Neural progenitor cell (in vitro differentiated cells): ENCODE data around the gene HS6ST3. TPM values are rescaled to one million over a fixed set of nuclear protein-coding genes. Genes with fewer than 3 reads are reported as not detected.

Experiments used
- DNase-seq: peaks from one replicate; pipeline ENCODE4 v3.0.0-alpha.2; 2016; ENCODE audit warnings: low spot score
- H2AFZ ChIP-seq: fragments of 200-600 bp; sonication (generic); replicated peaks from 2 replicates; pipeline ENCODE4 v1.6.1; 2016; ENCODE audit warnings: antibody characterized with exemption
- H3F3A ChIP-seq: fragments of 200-600 bp; sonication (generic); 2 replicates; pipeline ENCODE4 v1.6.1; 2016; ENCODE audit warnings: antibody characterized with exemption, low read depth
- H3K27ac ChIP-seq: fragments of 200-600 bp; sonication (generic); 2 replicates; pipeline ENCODE4 v1.5.1; 2016; ENCODE audit warnings: mild to moderate bottlenecking
- H3K27me3 ChIP-seq: fragments of 200-600 bp; sonication (generic); 2 replicates; pipeline ENCODE4 v1.6.1; 2016; ENCODE audit warnings: mild to moderate bottlenecking, moderate library complexity
- H3K36me3 ChIP-seq: fragments of 200-600 bp; sonication (generic); 2 replicates; pipeline ENCODE4 v1.5.1; 2016
- H3K4me1 ChIP-seq: fragments of 200-600 bp; sonication (generic); 2 replicates; pipeline ENCODE4 v1.6.1; 2016; ENCODE audit warnings: mixed run types
- H3K4me2 ChIP-seq: fragments of 200-600 bp; sonication (generic); 2 replicates; pipeline ENCODE4 v1.6.1; 2016
- H3K4me3 ChIP-seq: fragments of 200-600 bp; sonication (generic); 2 replicates; pipeline ENCODE4 v1.5.1; 2016
- H3K79me2 ChIP-seq: fragments of 200-600 bp; sonication (generic); 2 replicates; pipeline ENCODE4 v1.6.1; 2016; ENCODE audit warnings: low read depth
- H3K9ac ChIP-seq: fragments of 200-600 bp; sonication (generic); 2 replicates; pipeline ENCODE4 v1.6.1; 2016
- H3K9me3 ChIP-seq: fragments of 200-600 bp; sonication (generic); 2 replicates; pipeline ENCODE4 v1.5.1; 2016; ENCODE audit warnings: low read depth
- H4K20me1 ChIP-seq: fragments of 200-600 bp; sonication (generic); 2 replicates; pipeline ENCODE4 v1.6.1; 2016; ENCODE audit warnings: low read depth
- H3K27ac Mint-ChIP-seq: 3 replicates; pipeline ENCODE4 v1.8.0; 2021; ENCODE audit warnings: mixed read lengths
- H3K27me3 Mint-ChIP-seq: 2 replicates; pipeline ENCODE4 v1.8.0; 2022; ENCODE audit warnings: low read depth, mild to moderate bottlenecking, inconsistent platforms, moderate library complexity, mixed read lengths; ENCODE audit not compliant: insufficient read depth
- H3K36me3 Mint-ChIP-seq: 3 replicates; pipeline ENCODE4 v1.8.0; 2021; ENCODE audit warnings: mixed read lengths
- H3K4me1 Mint-ChIP-seq: 3 replicates; pipeline ENCODE4 v1.8.0; 2021; ENCODE audit warnings: mixed read lengths
- H3K4me3 Mint-ChIP-seq: 3 replicates; pipeline ENCODE4 v1.8.0; 2021; ENCODE audit warnings: mild to moderate bottlenecking, moderate library complexity, mixed read lengths
- H3K9me3 Mint-ChIP-seq: 3 replicates; pipeline ENCODE4 v1.8.0; 2020; ENCODE audit warnings: mixed read lengths
- EZH2 ChIP-seq: fragments of 200-600 bp; sonication (generic); IDR thresholded peaks from 2 replicates; pipeline ENCODE4 v1.6.1; 2017; ENCODE audit warnings: antibody characterized with exemption, mild to moderate bottlenecking, moderate library complexity
- EZH2phosphoT487 ChIP-seq: fragments of 200-600 bp; sonication (generic); IDR thresholded peaks from 2 replicates; pipeline ENCODE4 v1.6.1; 2017; ENCODE audit warnings: antibody characterized with exemption
- total RNA-seq: library from RNA; depleted of rRNA; stranded (reverse); fragments of >200 nt; gene quantifications from 2 replicates; pipeline ENCODE4 v1.2.3, GENCODE V29; 2015; ENCODE audit warnings: low replicate concordance
- TF ChIP-seq, protein P1 (sequence below): fragments of 200-600 bp; sonication (generic); IDR thresholded peaks from 2 replicates; pipeline ENCODE4 v1.5.1; 2017; ENCODE audit warnings: antibody characterized with exemption, mild to moderate bottlenecking

Gene HS6ST3
- total RNA-seq, 1 donor from 2014 or later = 0.39 TPM

DNA sequence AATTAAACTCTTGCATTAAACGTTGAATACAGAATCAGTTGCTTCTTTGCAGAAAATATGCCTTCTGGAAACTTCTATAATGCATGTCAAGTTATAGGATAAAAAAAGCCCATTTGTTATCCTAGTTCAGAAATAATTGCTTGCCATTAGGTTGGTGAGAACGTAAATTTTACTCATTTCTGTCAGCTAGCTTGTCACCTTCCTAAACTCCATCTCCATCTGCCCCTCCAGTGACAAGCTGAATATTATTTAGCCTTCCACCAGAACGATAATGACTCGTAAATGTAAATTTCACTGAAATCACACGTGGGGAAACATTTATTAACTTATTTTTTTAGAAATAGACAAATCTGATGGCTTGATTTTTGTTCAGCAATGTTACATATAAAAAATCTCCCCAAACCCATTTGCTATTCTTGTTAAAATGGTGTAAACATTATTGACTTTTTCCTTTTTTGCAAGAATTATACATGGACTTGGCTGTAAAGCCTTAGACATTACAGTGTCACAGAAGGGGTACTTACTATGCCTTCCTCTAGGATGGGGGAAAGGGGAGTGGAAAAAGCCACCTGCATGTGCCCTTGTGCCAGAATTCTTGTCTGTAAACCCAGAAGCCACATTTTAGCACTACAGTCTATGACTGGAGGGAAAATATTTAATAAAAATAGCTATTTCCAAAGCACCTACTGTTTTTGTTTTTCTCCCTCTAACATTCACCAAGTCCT lies 577.5 kb downstream of the HS6ST3 start:
- DNase-seq = no peak
- Histone ChIP-seq H3F3A (no peaks in the 10 kb centered on the region), H3K9me3 (no peaks in the 10 kb centered on the region), H4K20me1 (no peaks in the 10 kb centered on the region), H2AFZ (no peak overlapping the region), H3K4me2 (no peak overlapping the region), H3K79me2 (no peaks in the 10 kb centered on the region), H3K9ac (no peak overlapping the region), H3K27me3 (no peaks in the 10 kb centered on the region), H3K36me3 (no peaks in the 10 kb centered on the region), H3K4me3 (no peak overlapping the region), H3K27ac (no peak overlapping the region), H3K4me1 (no peaks in the 10 kb centered on the region)
- peaks cover under 1% of the 10 kb centered on the region for H3K9me3 Mint-ChIP-seq
- no peak overlapping the region for H3K4me3 Mint-ChIP-seq
- H3K4me1 Mint-ChIP-seq = no peaks in the 10 kb centered on the region
- H3K27ac Mint-ChIP-seq = no peak overlapping the region
- TF ChIP-seq, protein P1, sequence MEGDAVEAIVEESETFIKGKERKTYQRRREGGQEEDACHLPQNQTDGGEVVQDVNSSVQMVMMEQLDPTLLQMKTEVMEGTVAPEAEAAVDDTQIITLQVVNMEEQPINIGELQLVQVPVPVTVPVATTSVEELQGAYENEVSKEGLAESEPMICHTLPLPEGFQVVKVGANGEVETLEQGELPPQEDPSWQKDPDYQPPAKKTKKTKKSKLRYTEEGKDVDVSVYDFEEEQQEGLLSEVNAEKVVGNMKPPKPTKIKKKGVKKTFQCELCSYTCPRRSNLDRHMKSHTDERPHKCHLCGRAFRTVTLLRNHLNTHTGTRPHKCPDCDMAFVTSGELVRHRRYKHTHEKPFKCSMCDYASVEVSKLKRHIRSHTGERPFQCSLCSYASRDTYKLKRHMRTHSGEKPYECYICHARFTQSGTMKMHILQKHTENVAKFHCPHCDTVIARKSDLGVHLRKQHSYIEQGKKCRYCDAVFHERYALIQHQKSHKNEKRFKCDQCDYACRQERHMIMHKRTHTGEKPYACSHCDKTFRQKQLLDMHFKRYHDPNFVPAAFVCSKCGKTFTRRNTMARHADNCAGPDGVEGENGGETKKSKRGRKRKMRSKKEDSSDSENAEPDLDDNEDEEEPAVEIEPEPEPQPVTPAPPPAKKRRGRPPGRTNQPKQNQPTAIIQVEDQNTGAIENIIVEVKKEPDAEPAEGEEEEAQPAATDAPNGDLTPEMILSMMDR = no peak
- no peak for TF ChIP-seq EZH2
- no peak for TF ChIP-seq EZH2phosphoT487
- H3K36me3 Mint-ChIP-seq = no peaks in the 10 kb centered on the region
- no peaks in the 10 kb centered on the region for H3K27me3 Mint-ChIP-seq

DNA sequence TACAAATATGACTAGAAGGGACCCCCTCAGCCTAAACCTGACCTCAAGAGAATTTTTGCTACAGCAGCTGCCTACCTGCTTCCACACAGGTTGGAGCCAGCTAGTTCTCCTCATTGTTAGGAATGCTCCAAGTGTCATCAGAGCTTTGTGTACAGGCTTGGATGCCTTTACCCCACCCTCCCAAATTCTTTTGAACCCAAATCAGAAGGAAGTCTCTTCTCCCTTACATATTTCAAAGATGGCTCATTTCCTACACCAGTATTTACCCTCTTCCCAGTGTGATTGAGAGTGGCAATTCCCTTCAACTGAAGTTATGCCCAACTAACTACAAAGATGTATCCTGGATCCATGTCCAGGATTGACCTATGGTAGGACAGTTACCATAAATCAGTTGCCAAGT lies 581.2 kb downstream of the HS6ST3 start:
- no peaks in the 10 kb centered on the region for H3K27me3 Mint-ChIP-seq

DNA sequence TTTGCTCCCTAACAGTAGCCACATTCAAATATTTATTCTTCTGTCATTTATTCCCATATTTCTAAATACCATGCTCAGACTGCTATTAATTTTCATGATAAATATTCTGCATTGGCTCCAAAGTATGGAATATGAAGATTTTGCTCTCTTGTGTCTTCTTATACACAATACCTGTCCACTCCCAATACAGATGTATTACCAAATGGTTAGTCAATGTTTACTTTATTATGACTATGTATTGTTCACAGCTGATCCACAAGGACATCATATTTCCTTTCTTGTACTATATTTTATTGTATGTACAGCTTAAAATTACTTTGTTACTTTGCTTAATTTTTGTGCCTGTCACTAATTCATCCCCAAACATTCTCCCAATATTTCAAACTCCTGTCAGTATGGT lies 582.1 kb downstream of the HS6ST3 start:
- Histone ChIP-seq H3K36me3 (no peaks in the 10 kb centered on the region), H3K4me3 (no peak overlapping the region), H3F3A (no peaks in the 10 kb centered on the region), H3K4me2 (no peak overlapping the region), H3K9me3 (no peaks in the 10 kb centered on the region), H2AFZ (no peak overlapping the region), H3K4me1 (no peaks in the 10 kb centered on the region), H3K27me3 (no peaks in the 10 kb centered on the region), H4K20me1 (no peaks in the 10 kb centered on the region), H3K9ac (no peak overlapping the region), H3K27ac (no peak overlapping the region), H3K79me2 (no peaks in the 10 kb centered on the region)
- no peak overlapping the region for H3K4me3 Mint-ChIP-seq
- no peak for DNase-seq
- no peaks in the 10 kb centered on the region for H3K4me1 Mint-ChIP-seq
- TF ChIP-seq EZH2 = no peak
- TF ChIP-seq EZH2phosphoT487 = no peak
- H3K9me3 Mint-ChIP-seq = no peaks in the 10 kb centered on the region
- H3K36me3 Mint-ChIP-seq = no peaks in the 10 kb centered on the region
- H3K27ac Mint-ChIP-seq = no peak overlapping the region
- no peaks in the 10 kb centered on the region for H3K27me3 Mint-ChIP-seq

More for the DNA sequence above, 581.2 kb downstream of the HS6ST3 start:
- Histone ChIP-seq H3K36me3 (no peaks in the 10 kb centered on the region), H3K9me3 (no peaks in the 10 kb centered on the region), H3K79me2 (no peaks in the 10 kb centered on the region), H3K27ac (no peak overlapping the region), H3K27me3 (no peaks in the 10 kb centered on the region), H3K4me3 (no peak overlapping the region), H2AFZ (no peak overlapping the region), H4K20me1 (no peaks in the 10 kb centered on the region), H3K4me1 (no peaks in the 10 kb centered on the region), H3K4me2 (no peak overlapping the region), H3K9ac (no peak overlapping the region), H3F3A (no peaks in the 10 kb centered on the region)
- no peak overlapping the region for H3K27ac Mint-ChIP-seq
- TF ChIP-seq, protein P1 = no peak
- TF ChIP-seq EZH2 (no peak), EZH2phosphoT487 (no peak)
- H3K4me1 Mint-ChIP-seq = no peaks in the 10 kb centered on the region
- H3K9me3 Mint-ChIP-seq = no peaks in the 10 kb centered on the region
- no peak overlapping the region for H3K4me3 Mint-ChIP-seq
- no peak for DNase-seq
- H3K36me3 Mint-ChIP-seq = no peaks in the 10 kb centered on the region

DNA sequence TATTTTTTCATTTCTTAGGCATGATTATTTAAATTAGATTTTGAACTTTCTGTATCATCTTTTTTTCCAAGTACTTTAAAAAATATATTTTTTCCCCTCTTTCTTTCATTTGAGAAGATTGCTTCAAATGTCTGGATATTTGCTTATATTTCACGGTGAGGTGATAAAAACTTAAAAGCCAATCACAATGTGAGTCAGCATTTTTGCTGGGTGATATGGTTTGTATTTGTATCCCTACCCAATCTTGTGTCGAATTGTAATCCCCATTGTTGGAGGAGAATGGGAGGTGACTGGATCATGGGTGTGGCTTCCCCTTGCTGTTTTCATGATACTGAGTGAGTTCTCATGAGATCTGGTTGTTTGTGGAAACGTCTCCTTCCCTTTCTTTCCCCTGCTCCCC lies 583.9 kb downstream of the HS6ST3 start:
- H3K27me3 ChIP-seq = no peaks in the 10 kb centered on the region
- H3K9ac ChIP-seq = no peak overlapping the region
- no peaks in the 10 kb centered on the region for H3K4me1 ChIP-seq
- H3K9me3 ChIP-seq = no peaks in the 10 kb centered on the region
- no peaks in the 10 kb centered on the region for H3K36me3 Mint-ChIP-seq
- no peaks in the 10 kb centered on the region for H3K27me3 Mint-ChIP-seq
- TF ChIP-seq EZH2phosphoT487 = no peak
- no peak for TF ChIP-seq EZH2
- TF ChIP-seq, protein P1 = no peak
- H4K20me1 ChIP-seq = no peaks in the 10 kb centered on the region
- no peaks in the 10 kb centered on the region for H3K36me3 ChIP-seq
- no peak for DNase-seq
- no peaks in the 10 kb centered on the region for H3K4me1 Mint-ChIP-seq
- H3K27ac Mint-ChIP-seq = no peak overlapping the region
- H3K9me3 Mint-ChIP-seq = peaks cover 2% of the 10 kb centered on the region
- H3K27ac ChIP-seq = no peak overlapping the region
- H3F3A ChIP-seq = no peaks in the 10 kb centered on the region
- no peaks in the 10 kb centered on the region for H3K79me2 ChIP-seq
- no peak overlapping the region for H3K4me3 Mint-ChIP-seq
- no peak overlapping the region for H3K4me2 ChIP-seq
- peak overlapping the region; percentile 42 for H2AFZ ChIP-seq
- H3K4me3 ChIP-seq = no peak overlapping the region
